IMR-90 (cell line): Measurements from ENCODE around the gene ADCY4. TPM values are rescaled to one million over a fixed set of nuclear protein-coding genes. Genes with fewer than 3 reads are reported as not detected.

Experiments
- ATAC-seq: fragments of 200-7000 bp; cut with Tn5 transposase; 2 replicates; pipeline ENCODE4 v1.9.1; 2020; ENCODE audit warnings: low read depth, mild to moderate bottlenecking, moderate library complexity
- BruUV-seq: library from RNA; stranded (reverse); fragments of 400-500 nt; replicated peaks from 2 replicates; lab custom pipeline; 2021; lab: Mats Ljungman, UMichigan
- CTCF ChIA-PET: fragments of 300-600 bp; formaldehyde crosslinking; extraction: SDS; loops from one replicate; lab custom pipeline; 2021; ENCODE audit warnings: antibody characterized with exemption; lab: Yijun Ruan, JAX
- POLR2A ChIA-PET: fragments of 300-600 bp; sonication (Branson Sonifier 250); formaldehyde crosslinking; loops from one replicate; lab custom pipeline; 2022; ENCODE audit warnings: antibody characterized with exemption; ENCODE audit not compliant: unreplicated experiment; lab: Charles Lee
- DNase-seq: peaks from one replicate; pipeline ENCODE4 v3.0.0; 2013
- H2AFZ ChIP-seq: replicated peaks from 2 replicates; pipeline ENCODE3; 2013; ENCODE audit warnings: low read length, mild to moderate bottlenecking; ENCODE audit not compliant: poor library complexity
- H2AK5ac ChIP-seq: 2 replicates; pipeline ENCODE4 v1.6.1; 2013; ENCODE audit warnings: low read depth, low read length, inconsistent platforms
- H2AK9ac ChIP-seq: replicated peaks from 2 replicates; pipeline ENCODE3; 2013; ENCODE audit warnings: mild to moderate bottlenecking, low read depth, low read length, moderate library complexity; ENCODE audit not compliant: poor library complexity
- H2BK120ac ChIP-seq: 2 replicates; pipeline ENCODE4 v1.6.1; 2013; ENCODE audit warnings: low read depth, low read length, inconsistent platforms
- H2BK15ac ChIP-seq: 3 replicates; pipeline ENCODE4 v1.6.1; 2013; ENCODE audit warnings: low read depth, low read length, inconsistent platforms
- H2BK20ac ChIP-seq: 2 replicates; pipeline ENCODE4 v1.6.1; 2013; ENCODE audit warnings: low read depth, mild to moderate bottlenecking, inconsistent platforms, low read length, moderate library complexity
- H2BK5ac ChIP-seq: 2 replicates; pipeline ENCODE4 v1.6.1; 2013; ENCODE audit warnings: mild to moderate bottlenecking, low read depth, low read length, inconsistent platforms; ENCODE audit not compliant: poor library complexity, severe bottlenecking
- H3K14ac ChIP-seq: replicated peaks from 2 replicates; pipeline ENCODE4 v1.6.1; 2013; ENCODE audit warnings: low read depth, low read length, inconsistent platforms
- H3K18ac ChIP-seq: 2 replicates; pipeline ENCODE4 v1.6.1; 2013; ENCODE audit warnings: low read depth, low read length, control low read depth
- H3K23ac ChIP-seq: 2 replicates; pipeline ENCODE4 v1.6.1; 2013; ENCODE audit warnings: low read depth, low read length, inconsistent platforms
- H3K27ac ChIP-seq: 2 replicates; pipeline ENCODE4 v1.5.1; 2013; ENCODE audit warnings: mild to moderate bottlenecking, control low read depth, low read length; ENCODE audit not compliant: insufficient read depth
- H3K27me3 ChIP-seq: 2 replicates; pipeline ENCODE4 v1.6.1; 2013; ENCODE audit warnings: low read length; ENCODE audit not compliant: control insufficient read depth, insufficient read depth
- H3K36me3 ChIP-seq: 2 replicates; pipeline ENCODE4 v1.6.1; 2013; ENCODE audit warnings: low read length, mixed read lengths; ENCODE audit not compliant: control insufficient read depth, insufficient read depth
- H3K4ac ChIP-seq: 2 replicates; pipeline ENCODE4 v1.6.1; 2013; ENCODE audit warnings: low read depth, low read length, inconsistent platforms
- H3K4me1 ChIP-seq: 2 replicates; pipeline ENCODE4 v1.6.1; 2013; ENCODE audit warnings: low read length, mixed read lengths; ENCODE audit not compliant: control insufficient read depth, insufficient read depth
- H3K4me2 ChIP-seq: 2 replicates; pipeline ENCODE4 v1.6.1; 2013; ENCODE audit warnings: low read depth, mild to moderate bottlenecking, control low read depth, low read length, moderate library complexity
- H3K4me3 ChIP-seq: 2 replicates; pipeline ENCODE4 v1.5.1; 2013; ENCODE audit warnings: low read depth, mild to moderate bottlenecking, control low read depth, low read length, moderate library complexity; ENCODE audit not compliant: insufficient read depth
- H3K56ac ChIP-seq: 2 replicates; pipeline ENCODE4 v1.6.1; 2013; ENCODE audit warnings: low read length, inconsistent platforms; ENCODE audit not compliant: insufficient read depth; ENCODE audit errors: extremely low read depth
- H3K79me1 ChIP-seq, 2 experiments: 2 replicates each; pipeline ENCODE4 v1.6.1; 2013; ENCODE audit warnings: low read length in 2 of 2, inconsistent platforms in 1 of 2, low read depth in 1 of 2
- H3K9ac ChIP-seq: 2 replicates; pipeline ENCODE4 v1.6.1; 2013; ENCODE audit warnings: low read depth, low read length, control low read depth
- H3K9me1 ChIP-seq: 2 replicates; pipeline ENCODE4 v1.6.1; 2013; ENCODE audit warnings: low read length, inconsistent platforms; ENCODE audit not compliant: insufficient read depth
- H3K9me3 ChIP-seq: 2 replicates; pipeline ENCODE4 v1.6.1; 2013; ENCODE audit warnings: low read length; ENCODE audit not compliant: control insufficient read depth, insufficient read depth
- H4K20me1 ChIP-seq: 2 replicates; pipeline ENCODE4 v1.6.1; 2013; ENCODE audit warnings: low read length, inconsistent platforms; ENCODE audit not compliant: insufficient read depth
- H4K5ac ChIP-seq: 2 replicates; pipeline ENCODE4 v1.6.1; 2013; ENCODE audit warnings: mild to moderate bottlenecking, low read depth, low read length, control low read depth
- H4K8ac ChIP-seq, 2 experiments: 2 replicates each; pipeline ENCODE4 v1.6.1; 2013; ENCODE audit warnings: low read depth in 2 of 2, low read length in 2 of 2, control low read depth in 1 of 2, inconsistent platforms in 1 of 2
- H4K91ac ChIP-seq: 2 replicates; pipeline ENCODE4 v1.6.1; 2013; ENCODE audit warnings: low read depth, low read length, inconsistent platforms; ENCODE audit not compliant: insufficient read depth
- BHLHE40 ChIP-seq: fragments of 150-350 bp; IDR thresholded peaks from 2 replicates; pipeline ENCODE4 v1.6.1; 2016; ENCODE audit warnings: mild to moderate bottlenecking, low read depth, low read length
- CEBPB ChIP-seq: IDR thresholded peaks from 2 replicates; pipeline ENCODE4 v1.6.1; 2012; ENCODE audit warnings: low read depth, low read length, improper control_type of control experiment
- WGBS, 2 experiments: methylation state at CpG; one replicate each; pipeline versions ENCODE4 v1.1.5 to v1.1.7; 2013; ENCODE audit warnings: missing lambda C conversion rate in 2 of 2; ENCODE audit not compliant: insufficient read length in 1 of 2; ENCODE audit errors: extremely low coverage in 2 of 2; 5-methylcytosine and 5-hydroxymethylcytosine counted together
- dilution Hi-C: fragments of 300-500 bp; cut with HindIII; formaldehyde crosslinking; loops from one replicate; pipeline ENCODE4 v1.14.3; 2018; ENCODE audit warnings: low sequenced_read_pairs; ENCODE audit not compliant: unreplicated experiment
- in situ Hi-C: fragments of 300-500 bp; cut with MboI; formaldehyde crosslinking; loops from 3 replicates; pipeline ENCODE4 v1.14.3; 2019; ENCODE audit warnings: low sequenced_read_pairs, inconsistent platforms, mixed read lengths
- intact Hi-C: fragments of 100-400 bp; cut with micrococcal nuclease; formaldehyde crosslinking; loops from 2 replicates; pipeline ENCODE4 v1.10.0; 2022
- polyA plus RNA-seq, 3 experiments: library from polyadenylated mRNA; depleted of rRNA; stranded (reverse); fragments of >200 nt; gene quantifications; 2 replicates each; pipeline ENCODE4 v1.2.3, GENCODE V29; 2012; ENCODE audit warnings: low replicate concordance in 1 of 3
- total RNA-seq: library from RNA; depleted of rRNA; stranded (reverse); fragments of >200 nt; gene quantifications from 2 replicates; pipeline ENCODE4 v1.2.3, GENCODE V29; 2012

ADCY4 gene
- total and polyA plus RNA-seq, 2 of the 4 experiments (the other 2 are of a cell fraction): not detected

DNA sequence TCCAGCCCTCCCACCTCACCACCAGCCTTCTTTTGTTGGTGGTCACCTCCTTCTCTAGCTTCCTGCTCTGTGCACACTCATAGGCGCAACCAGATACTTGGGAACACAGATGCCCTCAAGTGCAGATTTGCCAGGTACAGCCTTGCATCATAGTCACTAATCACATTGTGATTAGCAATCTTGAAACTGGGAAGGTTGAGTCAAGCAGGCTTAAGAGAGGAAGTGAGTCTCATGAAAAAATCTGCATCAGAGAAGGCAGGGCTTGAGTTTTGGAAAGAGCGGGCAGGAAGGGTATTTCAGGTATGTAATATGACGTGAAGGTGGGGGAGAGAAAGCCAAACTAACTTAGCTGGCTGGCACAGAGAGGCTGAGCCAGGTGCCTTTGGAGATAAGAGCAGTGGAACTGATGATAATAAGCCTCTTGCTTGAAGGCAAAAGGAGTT is 60.7 kb downstream of the ADCY4 start:
- Histone ChIP-seq H2AK9ac (peak overlapping the region; percentile 50), H2BK120ac (no peak overlapping the region), H3K14ac (no peak overlapping the region), H3K9ac (no peak overlapping the region), H3K4me2 (no peak overlapping the region), H4K20me1 (no peaks in the 10 kb centered on the region), H3K23ac (peak overlapping the region; percentile 36; the same call in 1 of the 2 replicates), H2AK5ac (no peak overlapping the region), H3K79me1 (peaks cover 12 to 30% of the 10 kb centered on the region in 2 experiments), H2BK15ac (no peak overlapping the region), H3K9me1 (peaks cover 5% of the 10 kb centered on the region; the same call in 1 of the 2 replicates), H3K18ac (no peak overlapping the region), H4K5ac (no peak overlapping the region), H3K9me3 (no peaks in the 10 kb centered on the region), H3K4me1 (peaks cover 5% of the 10 kb centered on the region; the same call in 1 of the 2 replicates), H4K91ac (no peak overlapping the region), H3K36me3 (peaks cover 3% of the 10 kb centered on the region; the same call in 1 of the 2 replicates), H3K56ac (no peak overlapping the region), H3K4ac (no peak overlapping the region), H2BK5ac (no peak overlapping the region), H3K4me3 (no peak overlapping the region), H2AFZ (no peak overlapping the region), H2BK20ac (no peak overlapping the region), H3K27ac (no peak overlapping the region), H4K8ac (no peak overlapping the region), H3K27me3 (no peaks in the 10 kb centered on the region)
- no peak for ATAC-seq
- POLR2A ChIA-PET: no interaction called here
- in situ Hi-C loops (no loop called here), dilution Hi-C loops (no loop called here), intact Hi-C loops (no loop called here)
- TF ChIP-seq CEBPB (0 out of 2 replicates have a peak, but pooled peaks have one; percentile 34), BHLHE40 (no peak)
- CTCF ChIA-PET: no interaction called here
- no TSS peak for BruUV-seq
- 100% methylated on average over 1 of the region's 3 CpGs; no CpG with 5 or more reads in 1 of the 2 experiments for WGBS, 2 experiments
- peak; percentile 31 for DNase-seq
